Stimulated activated CD4-positive, alpha-beta T cell treated with anti-CD3 and anti-CD28 coated beads, TNF-alpha, amount 100 ng/mL, for 48 hours (primary cell): Measurements from ENCODE around the gene STARD13.

Experiments used
- DNase-seq, 3 donors: peaks; one replicate each; pipeline ENCODE4 v3.0.0-alpha.2; 2020; ENCODE audit warnings: low read depth in 3 of 3

The STARD13 gene

GRCh38 chr13:33111414-33112110 is 174.0 kb downstream of the STARD13 start:
- DNase-seq: no peak

- no peak for DNase-seq
These were observed 174.7 kb downstream of the STARD13 start for GRCh38 chr13:33110713-33111413.

GRCh38 chr13:33110386-33110712 is 175.2 kb downstream of the STARD13 start:
- no peak for DNase-seq

- no peak for DNase-seq
These were observed 175.8 kb downstream of the STARD13 start for GRCh38 chr13:33109801-33110200.

GRCh38 chr13:33109271-33109697 is 176.3 kb downstream of the STARD13 start:
- DNase-seq: no peak

GRCh38 chr13:33108620-33109019 is 176.9 kb downstream of the STARD13 start:
- DNase-seq: no peak

- DNase-seq: no peak
These were observed 178.2 kb downstream of the STARD13 start for GRCh38 chr13:33107361-33107760.

- DNase-seq: no peak
These were observed 178.7 kb downstream of the STARD13 start for GRCh38 chr13:33106656-33107360.

- DNase-seq: no peak
These were observed 180.1 kb downstream of the STARD13 start for GRCh38 chr13:33105387-33106005.

GRCh38 chr13:33103457-33103856 is 182.1 kb downstream of the STARD13 start:
- DNase-seq: no peak

- no peak for DNase-seq
These were observed 183.7 kb downstream of the STARD13 start for GRCh38 chr13:33101835-33102234.

- no peak for DNase-seq
These were observed 184.7 kb downstream of the STARD13 start for GRCh38 chr13:33100886-33101285.

- no peak for DNase-seq
These were observed 185.7 kb downstream of the STARD13 start for GRCh38 chr13:33099860-33100259.

GRCh38 chr13:33096886-33097605 is 188.5 kb downstream of the STARD13 start:
- no peak for DNase-seq

- DNase-seq: no peak
These were observed 193.2 kb downstream of the STARD13 start for GRCh38 chr13:33092073-33092987.

GRCh38 chr13:33091415-33091774 is 194.2 kb downstream of the STARD13 start:
- DNase-seq: no peak

GRCh38 chr13:33090755-33091414 is 194.7 kb downstream of the STARD13 start:
- DNase-seq: no peak

GRCh38 chr13:33089311-33089710 is 196.2 kb downstream of the STARD13 start:
- DNase-seq: no peak

- no peak for DNase-seq
These were observed 197.8 kb downstream of the STARD13 start for GRCh38 chr13:33087790-33088189.

- no peak for DNase-seq
These were observed 198.5 kb downstream of the STARD13 start for GRCh38 chr13:33087091-33087490.
